HCT116 (cell line): ENCODE results near the gene RPL22L1. TPM values are rescaled to one million over a fixed set of nuclear protein-coding genes. Genes with fewer than 3 reads are reported as not detected.

Source experiments
- ATAC-seq: fragments of 200-7000 bp; cut with Tn5 transposase; 2 replicates; pipeline ENCODE4 v1.9.1; 2020; ENCODE audit warnings: mild to moderate bottlenecking, moderate library complexity
- BruUV-seq: library from RNA; stranded (reverse); fragments of 400-500 nt; replicated peaks from 2 replicates; lab custom pipeline; 2021; lab: Mats Ljungman, UMichigan
- CTCF ChIA-PET: fragments of 300-600 bp; sonication (Branson Sonifier 250); formaldehyde crosslinking; loops from one replicate; lab custom pipeline; 2021; ENCODE audit warnings: antibody characterized with exemption; lab: Charles Lee
- POLR2A ChIA-PET: fragments of 300-600, 350-600 bp; sonication (Branson Sonifier 250); formaldehyde crosslinking; loops from one replicate; lab custom pipeline; 2021; ENCODE audit warnings: antibody characterized with exemption; lab: Charles Lee
- RAD21 ChIA-PET, 2 experiments: fragments of 300-600 bp; sonication (Branson Sonifier 250); formaldehyde crosslinking; loops; one replicate each; lab custom pipeline; 2023; ENCODE audit warnings: low total read pairs in 2 of 2; ENCODE audit not compliant: uncharacterized antibody in 2 of 2, unreplicated experiment in 2 of 2, low non-redundant PET in 1 of 2; lab: Charles Lee
- DNase-seq: peaks from one replicate; pipeline ENCODE4 v3.0.0-alpha.2; 2010; ENCODE audit warnings: low read depth, low spot score
- H2AFZ ChIP-seq: fragments of 200-600 bp; shearing (Covaris generic), sonication (generic); 2 replicates; pipeline ENCODE4 v1.6.1; 2017; ENCODE audit warnings: low read depth, mixed run types, mixed read lengths, antibody characterized with exemption, low read length; ENCODE audit not compliant: poor library complexity, severe bottlenecking
- H3K27ac ChIP-seq: 2 replicates; pipeline ENCODE4 v1.5.1; 2012; ENCODE audit warnings: low read depth, low read length
- H3K27me3 ChIP-seq: fragments of 200-600 bp; sonication (generic); 2 replicates; pipeline ENCODE4 v1.6.1; 2016; ENCODE audit warnings: mixed run types, low read length, mixed read lengths; ENCODE audit not compliant: insufficient read depth
- H3K36me3 ChIP-seq, 2 experiments: fragments of 200-500 bp in 1 of 2; fragments of 200-600 bp in 1 of 2; sonication (Bioruptor generic) in 1 of 2; sonication (generic) in 1 of 2; 2 replicates each; pipeline versions ENCODE4 v1.5.1 to v1.6.1; 2014 to 2016; ENCODE audit warnings: low read length in 2 of 2, inconsistent platforms in 1 of 2, mixed read lengths in 1 of 2, mixed run types in 1 of 2; ENCODE audit not compliant: insufficient read depth in 2 of 2, control insufficient read depth in 1 of 2
- H3K4me1 ChIP-seq, 2 experiments: fragments of 200-600 bp in 1 of 2; sonication (generic) in 1 of 2; 2 replicates each; pipeline versions ENCODE4 v1.5.1 to v1.6.1; 2012 to 2017; ENCODE audit warnings: low read length in 2 of 2, inconsistent platforms in 1 of 2, mild to moderate bottlenecking in 1 of 2, mixed read lengths in 1 of 2, mixed run types in 1 of 2, moderate library complexity in 1 of 2; ENCODE audit not compliant: insufficient read depth in 2 of 2, control insufficient read depth in 1 of 2
- H3K4me2 ChIP-seq: fragments of 200-600 bp; sonication (generic); 2 replicates; pipeline ENCODE4 v1.6.1; 2017; ENCODE audit warnings: mixed run types, low read length, mixed read lengths
- H3K4me3 ChIP-seq, 2 experiments: fragments of 200-600 bp in 1 of 2; sonication (generic) in 1 of 2; replicated peaks in 1 of 2; 2 replicates each; pipeline ENCODE4 v1.5.1; 2011 to 2016; ENCODE audit warnings: low read length in 2 of 2, control low read depth in 1 of 2, low read depth in 1 of 2, mild to moderate bottlenecking in 1 of 2, mixed read lengths in 1 of 2, mixed run types in 1 of 2
- H3K79me2 ChIP-seq: fragments of 200-600 bp; sonication (generic); 2 replicates; pipeline ENCODE4 v1.6.1; 2017; ENCODE audit warnings: mild to moderate bottlenecking, mixed run types, low read length, moderate library complexity, mixed read lengths; ENCODE audit not compliant: insufficient read depth
- H3K9ac ChIP-seq: fragments of 200-600 bp; sonication (generic); 2 replicates; pipeline ENCODE4 v1.6.1; 2016; ENCODE audit warnings: low read length, mixed read lengths
- H3K9me2 ChIP-seq: fragments of 200-600 bp; sonication (generic), shearing (Covaris generic); 2 replicates; pipeline ENCODE4 v1.6.1; 2017; ENCODE audit warnings: mixed run types, mild to moderate bottlenecking, moderate library complexity; ENCODE audit not compliant: insufficient read depth
- H3K9me3 ChIP-seq, 2 experiments: fragments of 200-500 bp in 1 of 2; fragments of 200-600 bp in 1 of 2; sonication (Bioruptor generic) in 1 of 2; sonication (generic) in 1 of 2; 2 replicates each; pipeline ENCODE4 v1.6.1; 2014 to 2017; ENCODE audit warnings: low read length in 2 of 2, mixed read lengths in 2 of 2, inconsistent platforms in 1 of 2, low read depth in 1 of 2, mild to moderate bottlenecking in 1 of 2, mixed run types in 1 of 2, moderate library complexity in 1 of 2; ENCODE audit not compliant: control insufficient read depth in 1 of 2, insufficient read depth in 1 of 2
- H4K20me1 ChIP-seq: fragments of 200-600 bp; sonication (generic), shearing (Covaris generic); 2 replicates; pipeline ENCODE4 v1.6.1; 2017; ENCODE audit warnings: mixed run types, mild to moderate bottlenecking, moderate library complexity; ENCODE audit not compliant: insufficient read depth
- CBX3 ChIP-seq: IDR thresholded peaks from 2 replicates; pipeline ENCODE4 v1.6.1; 2012; ENCODE audit warnings: low read depth
- CEBPB ChIP-seq: IDR thresholded peaks from 2 replicates; pipeline ENCODE4 v1.6.1; 2012; ENCODE audit warnings: low read depth
- EGR1 ChIP-seq: IDR thresholded peaks from 2 replicates; pipeline ENCODE4 v1.6.1; 2012; ENCODE audit warnings: low read depth
- ELF1 ChIP-seq: IDR thresholded peaks from 2 replicates; pipeline ENCODE4 v1.6.1; 2012; ENCODE audit warnings: low read depth, borderline replicate concordance
- EZH2 ChIP-seq: fragments of 200-600 bp; sonication (generic); IDR thresholded peaks from 2 replicates; pipeline ENCODE4 v1.6.1; 2017; ENCODE audit warnings: antibody characterized with exemption, mixed run types
- EZH2phosphoT487 ChIP-seq: fragments of 200-600 bp; IDR thresholded peaks from 2 replicates; pipeline ENCODE4 v1.6.1; 2018; ENCODE audit warnings: antibody characterized with exemption, borderline replicate concordance
- MAX ChIP-seq: IDR thresholded peaks from 2 replicates; pipeline ENCODE4 v1.6.1; 2012
- POLR2A ChIP-seq: IDR thresholded peaks from 2 replicates; pipeline ENCODE4 v1.7.0; 2011; ENCODE audit warnings: borderline replicate concordance; ENCODE audit not compliant: insufficient read depth, insufficient read length; ENCODE audit errors: extremely low read depth
- POLR2AphosphoS5 ChIP-seq: IDR thresholded peaks from 2 replicates; pipeline ENCODE4 v1.6.1; 2011; ENCODE audit warnings: mild to moderate bottlenecking, low read depth, low read length, moderate library complexity
- RAD21 ChIP-seq: IDR thresholded peaks from 2 replicates; pipeline ENCODE4 v1.6.1; 2012; ENCODE audit warnings: low read depth, mild to moderate bottlenecking
- REST ChIP-seq: IDR thresholded peaks from 2 replicates; pipeline ENCODE4 v1.6.1; 2012; ENCODE audit warnings: low read depth
- SIN3A ChIP-seq: IDR thresholded peaks from 2 replicates; pipeline ENCODE4 v1.6.1; 2012; ENCODE audit warnings: low read depth
- TCF7L2 ChIP-seq: IDR thresholded peaks from 2 replicates; pipeline ENCODE4 v1.7.0; 2011; ENCODE audit warnings: borderline replicate concordance, inconsistent platforms; ENCODE audit not compliant: insufficient read depth, insufficient read length; ENCODE audit errors: extremely low read depth
- YY1 ChIP-seq: IDR thresholded peaks from 2 replicates; pipeline ENCODE4 v1.6.1; 2011; ENCODE audit warnings: low read length, low read depth, moderate library complexity, mild to moderate bottlenecking; ENCODE audit not compliant: insufficient replicate concordance; ENCODE audit errors: extremely low read depth
- ZBTB33 ChIP-seq: IDR thresholded peaks from 2 replicates; pipeline ENCODE4 v1.6.1; 2011; ENCODE audit warnings: mild to moderate bottlenecking, low read length, moderate library complexity; ENCODE audit not compliant: insufficient replicate concordance; ENCODE audit errors: extremely low read depth
- ZFX ChIP-seq: fragments of 450-650 bp; IDR thresholded peaks from 2 replicates; pipeline ENCODE4 v1.6.1; 2017
- intact Hi-C: fragments of 100-400 bp; cut with micrococcal nuclease; formaldehyde crosslinking; loops from 2 replicates; pipeline ENCODE4 v1.10.0; 2022
- total RNA-seq: library from RNA; stranded (reverse); gene quantifications from one replicate; pipeline ENCODE4 v1.2.1, GENCODE V29; 2021; ENCODE audit not compliant: unreplicated experiment

The RPL22L1 gene
- total RNA-seq, 1 experiment from 2014 or later: 492 TPM

GRCh38 chr3:170863816-170864215 lies 6.2 kb downstream of the RPL22L1 start:
- Histone ChIP-seq H3K27me3 (no peaks in the 10 kb centered on the region), H3K4me2 (no peak overlapping the region), H3K79me2 (peaks cover 19% of the 10 kb centered on the region), H3K4me1 (peaks cover 3 to 6% of the 10 kb centered on the region in 2 experiments; a peak in 3 of 4 replicates)
- intact Hi-C loops: no loop called here
- TF ChIP-seq RAD21 (no peak), CBX3 (no peak), ZFX (no peak), POLR2A (no peak), CEBPB (no peak), EZH2 (no peak), EZH2phosphoT487 (no peak), MAX (no peak), YY1 (no peak), ELF1 (no peak), SIN3A (no peak), REST (no peak), TCF7L2 (no peak), ZBTB33 (no peak), EGR1 (no peak), POLR2AphosphoS5 (no peak)
- TF ChIP-seq, all 23 proteins: peak for 0
- CTCF ChIA-PET: interaction anchor here (1.5 kb wide), 1 partner anchor 15 kb away, joined by 4 read pairs; no protein-coding TSS in a partner anchor
- Histone ChIP-seq H3K9me3 (no peaks in the 10 kb centered on the region), H3K27ac (no peak overlapping the region), H3K9me2 (no peaks in the 10 kb centered on the region), H3K4me3 (no peak overlapping the region), H3K36me3 (peaks cover 23 to 26% of the 10 kb centered on the region in 2 experiments), H3K9ac (no peak overlapping the region), H2AFZ (no peak overlapping the region), H4K20me1 (peaks cover 26% of the 10 kb centered on the region)
- ATAC-seq: no peak
- no peak for DNase-seq
- no TSS peak for BruUV-seq
- POLR2A ChIA-PET: no interaction called here
- RAD21 ChIA-PET: no interaction called here
